Stimulated activated CD4-positive, alpha-beta T cell treated with anti-CD3 and anti-CD28 coated beads, Interleukin-4, amount 100 ng/mL, for 48 hours (primary cell): ENCODE results near the gene KLHL35.

Source experiments
- DNase-seq, 2 donors: peaks; one replicate each; pipeline ENCODE4 v3.0.0-alpha.2; 2020; ENCODE audit warnings: low read depth in 2 of 2

Gene KLHL35

GRCh38 chr11:75440960-75441803 is 8.2 kb upstream of the KLHL35 start:
- DNase-seq: no peak

DNA sequence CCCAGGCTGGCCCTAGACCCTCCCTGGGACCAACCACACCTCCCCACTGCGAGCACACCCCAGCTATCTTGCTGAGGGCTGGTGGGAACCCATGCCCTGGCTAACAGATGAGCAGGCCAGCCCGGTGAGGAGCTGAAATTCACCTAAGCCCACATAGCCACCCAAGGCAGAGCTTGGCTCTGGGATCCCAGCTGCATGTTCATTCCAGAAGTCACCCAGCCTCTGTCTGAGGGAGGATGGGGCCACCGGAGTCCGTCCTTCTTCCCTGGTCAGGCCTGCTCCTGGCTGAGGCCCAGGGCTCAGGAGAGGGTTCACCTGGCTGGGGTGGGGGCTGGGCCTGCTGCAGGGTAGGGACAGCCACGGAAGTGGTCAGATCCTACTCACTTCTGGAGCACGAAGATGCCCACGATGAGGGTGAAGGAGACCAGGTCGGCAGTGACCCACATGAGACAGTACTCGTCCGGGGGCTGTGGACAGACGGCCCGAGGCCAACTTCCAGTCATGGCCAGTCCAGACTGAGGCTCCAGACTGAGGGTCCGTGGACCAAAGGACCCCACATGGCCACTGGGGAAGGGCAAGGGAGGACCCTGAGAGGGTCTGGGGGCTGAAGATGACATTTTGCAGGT is 6.6 kb upstream of the KLHL35 start:
- no peak for DNase-seq

GRCh38 chr11:75439026-75439425 is 6.0 kb upstream of the KLHL35 start:
- no peak for DNase-seq

DNA sequence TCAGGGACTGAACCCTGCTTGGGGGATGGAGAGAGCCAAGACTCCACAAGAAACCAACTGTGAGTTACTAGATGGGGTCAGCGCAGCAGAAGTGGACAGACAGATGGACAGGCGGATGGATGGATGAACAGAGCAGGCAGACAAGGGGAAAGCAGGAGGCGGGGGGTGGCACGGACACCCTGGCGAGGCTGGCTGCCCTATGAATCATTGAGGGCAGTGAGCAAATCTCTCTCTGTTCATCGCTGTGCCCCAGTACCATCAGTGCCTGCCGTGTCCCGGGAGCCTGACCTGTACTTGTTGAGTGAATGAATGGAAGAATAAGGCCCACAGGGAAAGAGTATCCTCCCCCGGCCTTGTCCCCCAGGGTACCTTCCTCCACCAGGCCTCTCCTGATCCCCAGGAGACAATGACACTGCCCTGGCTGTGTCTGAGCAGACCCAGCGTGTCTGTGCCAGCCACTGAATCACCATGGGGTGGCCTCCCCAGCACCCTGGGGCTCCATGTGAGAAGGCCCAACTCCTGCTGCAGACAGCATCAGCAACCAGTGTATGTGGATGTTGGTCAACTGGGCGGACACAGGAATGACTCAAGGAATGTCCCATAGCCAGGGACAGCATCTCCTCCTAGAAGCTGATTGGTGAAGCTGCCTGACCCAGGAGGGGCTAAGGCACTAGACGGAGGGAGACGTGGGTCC is 5.1 kb upstream of the KLHL35 start:
- no peak for DNase-seq

DNA sequence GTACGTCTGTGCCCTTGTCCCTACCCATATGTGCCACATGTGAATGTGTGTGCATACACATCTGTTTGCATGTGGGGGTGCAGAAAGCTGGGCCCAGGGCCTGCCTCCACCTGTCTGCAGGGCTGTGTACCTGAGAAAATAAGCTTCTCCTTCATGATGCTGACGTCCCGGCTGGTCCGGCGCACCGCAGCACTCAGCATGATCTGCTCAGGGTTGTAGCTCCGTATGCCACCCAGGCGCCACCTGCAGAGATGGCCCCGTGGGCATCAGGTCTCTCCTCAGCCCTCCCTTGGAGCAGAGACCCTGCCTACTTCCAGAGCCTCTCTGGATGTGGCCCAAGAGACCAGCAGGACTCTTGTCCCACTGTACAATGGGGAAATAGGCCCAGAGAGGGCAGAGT is 3.8 kb upstream of the KLHL35 start:
- no peak for DNase-seq

DNA sequence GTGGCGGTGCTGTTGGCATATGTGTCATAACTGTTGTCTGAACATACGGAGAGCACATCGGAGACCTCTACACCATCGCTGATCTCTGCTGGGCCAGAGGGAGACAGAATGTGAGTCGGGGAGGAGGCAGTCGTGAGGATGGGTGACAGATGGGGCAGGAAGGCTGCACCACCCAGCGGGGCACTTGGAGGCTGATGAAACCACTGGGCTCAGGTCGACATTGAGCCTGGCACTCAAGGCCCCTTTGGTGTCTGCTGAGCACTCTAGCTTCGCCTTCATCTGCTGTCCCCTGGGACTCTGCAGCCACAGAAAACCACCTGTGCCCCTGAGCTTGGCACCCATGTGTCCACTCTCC is 2.5 kb upstream of the KLHL35 start:
- no peak for DNase-seq

DNA sequence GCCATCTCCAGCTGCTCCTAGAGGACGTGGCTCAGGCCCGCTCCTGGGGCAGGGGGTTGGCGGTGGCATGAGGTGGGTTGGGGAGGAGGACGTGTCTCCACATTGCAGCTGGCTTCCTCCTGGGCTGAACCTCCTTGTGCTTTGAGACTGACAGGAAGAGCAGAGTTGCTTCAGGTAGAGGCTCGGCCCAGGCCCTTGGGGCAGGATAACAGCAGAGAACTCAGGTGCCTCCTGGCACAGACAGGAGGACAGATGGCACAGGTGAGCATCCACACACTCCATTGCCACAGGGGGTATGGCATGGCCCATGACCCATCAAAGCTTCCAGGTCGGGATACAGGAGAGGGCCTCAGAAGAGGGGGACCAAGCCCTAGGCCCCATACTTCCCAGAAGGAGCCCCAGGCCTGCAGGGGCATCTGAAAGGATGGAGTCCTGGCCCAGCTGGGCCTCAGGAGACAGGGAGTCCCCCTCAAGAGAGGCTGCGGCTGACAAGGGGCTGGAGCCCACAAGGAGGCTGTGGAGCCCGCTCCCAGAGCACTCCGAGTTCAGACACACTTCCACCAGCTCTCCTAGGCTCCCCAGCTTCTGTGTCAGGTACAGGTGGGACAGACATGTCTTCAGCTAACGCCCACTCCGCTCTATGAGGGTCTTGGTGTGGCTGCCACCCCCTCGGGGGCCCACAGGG is 2.0 kb upstream of the KLHL35 start:
- DNase-seq: no peak

DNA sequence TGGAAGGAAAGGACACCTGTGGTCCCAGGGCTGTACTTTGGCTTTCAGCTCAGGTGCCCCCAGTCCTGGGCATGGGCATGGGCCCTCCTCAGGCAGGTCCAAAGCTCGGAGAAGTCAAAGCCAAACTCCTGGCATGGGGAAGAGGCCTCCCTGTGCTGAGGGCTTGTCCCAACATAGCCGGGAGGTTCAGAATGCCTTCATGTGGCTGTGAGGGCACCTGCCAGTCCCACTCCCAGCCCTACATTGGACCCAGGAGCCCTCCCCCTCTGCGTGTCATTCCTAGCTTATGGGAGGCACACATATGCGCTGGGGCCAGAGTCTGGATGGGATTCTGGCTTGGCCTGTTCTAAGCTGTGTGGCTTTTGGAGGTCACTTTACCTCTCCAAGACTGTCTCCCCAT is 1.0 kb upstream of the KLHL35 start:
- DNase-seq: no peak

DNA sequence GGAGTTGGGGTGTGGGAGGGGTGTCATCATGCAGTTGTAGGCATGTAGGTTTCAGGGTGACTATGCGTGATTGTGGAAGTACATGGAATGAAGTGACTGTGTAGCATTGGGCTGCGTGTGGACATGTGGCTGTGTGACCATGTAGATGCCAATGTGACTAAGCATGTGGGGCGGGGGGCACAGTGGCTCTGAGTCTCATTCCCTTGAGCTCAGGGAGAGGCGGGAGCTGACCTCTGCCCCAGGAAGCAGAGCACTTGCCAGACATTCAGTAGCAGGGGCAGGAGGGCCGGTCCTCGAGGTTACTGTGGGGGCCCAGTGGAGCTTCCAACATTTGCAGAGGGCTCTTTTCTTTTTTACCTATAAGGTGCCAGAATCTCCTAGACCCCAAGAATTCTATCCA is 440 bp upstream of the KLHL35 start:
- DNase-seq: no peak

DNA sequence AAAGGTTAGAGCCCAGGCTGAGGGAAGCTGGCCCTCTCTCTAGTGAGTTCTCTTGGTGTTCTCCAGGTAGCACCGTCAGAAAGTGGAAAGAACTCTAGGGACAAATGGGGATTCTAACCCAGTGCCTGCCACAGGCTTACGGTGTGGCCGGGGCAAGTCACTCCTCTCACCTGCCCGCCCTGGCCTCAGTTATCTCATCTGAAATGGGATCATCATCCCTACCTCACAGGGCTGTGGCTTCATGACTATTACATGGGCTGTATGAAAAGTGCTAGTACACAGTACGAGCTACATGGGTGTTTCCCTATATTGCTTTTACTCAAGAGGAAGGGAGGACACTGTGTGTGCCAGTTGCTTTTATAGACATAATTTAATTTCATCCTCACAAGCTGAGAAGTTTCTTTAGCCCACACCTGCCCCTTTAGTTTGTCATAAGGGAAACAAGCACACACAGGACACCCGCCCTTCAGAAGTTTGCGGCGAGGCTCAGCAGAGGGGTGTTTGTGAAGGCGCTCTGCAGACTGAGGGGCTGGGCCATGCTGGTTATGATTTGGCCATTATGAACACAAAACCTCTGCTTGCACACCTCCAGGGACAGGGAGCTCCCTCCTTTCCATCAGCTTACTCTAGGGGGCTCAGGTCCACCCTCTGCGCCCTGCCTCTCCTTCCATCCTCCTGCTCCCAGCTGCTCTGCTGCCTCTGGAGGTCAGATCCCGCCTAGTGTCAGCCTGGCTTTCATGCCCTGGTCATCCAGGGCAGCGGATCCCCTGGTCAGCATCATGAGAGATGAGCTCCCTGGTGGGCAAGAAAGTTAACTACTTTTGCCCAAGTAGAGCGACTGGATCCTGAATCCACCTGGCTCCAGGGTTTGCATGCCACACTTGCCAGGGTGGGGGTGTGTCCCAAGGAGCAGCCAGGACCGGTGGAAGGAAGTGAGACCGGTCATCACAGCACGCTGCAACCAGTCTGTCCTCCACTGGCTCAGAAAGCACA is 1.2 kb downstream of the KLHL35 start:
- DNase-seq: no peak

DNA sequence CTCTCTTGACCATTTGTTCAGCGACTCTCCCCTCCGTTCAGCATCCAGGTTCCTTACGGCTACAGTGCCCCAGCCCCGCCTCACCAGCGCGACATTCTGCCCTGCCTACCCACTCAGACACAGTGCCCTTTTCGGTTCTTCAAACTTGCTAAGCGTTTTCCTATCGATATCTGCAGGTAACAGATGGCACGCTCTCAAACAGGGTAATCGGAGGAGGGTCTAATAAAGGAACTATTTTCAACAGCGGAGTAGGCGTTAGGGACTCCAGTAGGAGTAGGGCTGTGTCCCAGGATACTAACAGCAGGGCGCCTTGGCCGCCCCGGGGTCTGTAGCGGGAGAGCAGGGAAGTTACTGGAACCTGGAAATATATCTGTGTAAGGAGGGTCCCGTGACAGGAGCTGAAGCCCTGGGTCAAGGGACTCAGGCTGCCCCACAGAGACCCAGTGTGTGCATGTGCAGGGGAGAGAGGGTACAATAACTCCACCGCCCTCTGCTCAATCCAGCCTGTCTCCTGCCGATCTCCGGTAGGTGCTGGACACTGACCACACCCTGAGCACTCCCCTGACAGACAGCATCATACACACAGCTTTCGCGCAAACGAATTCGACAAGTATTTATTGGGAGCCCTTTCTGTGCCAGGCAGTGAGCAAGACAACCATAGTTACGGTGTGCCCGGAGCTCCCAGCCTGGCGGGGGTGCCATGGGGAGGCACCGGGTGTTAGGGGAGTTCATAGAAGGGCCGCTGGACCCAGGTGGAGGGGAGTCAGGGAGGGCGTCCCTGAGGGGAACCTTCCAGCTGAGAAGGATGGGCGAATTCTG is 2.1 kb downstream of the KLHL35 start:
- DNase-seq: no peak

DNA sequence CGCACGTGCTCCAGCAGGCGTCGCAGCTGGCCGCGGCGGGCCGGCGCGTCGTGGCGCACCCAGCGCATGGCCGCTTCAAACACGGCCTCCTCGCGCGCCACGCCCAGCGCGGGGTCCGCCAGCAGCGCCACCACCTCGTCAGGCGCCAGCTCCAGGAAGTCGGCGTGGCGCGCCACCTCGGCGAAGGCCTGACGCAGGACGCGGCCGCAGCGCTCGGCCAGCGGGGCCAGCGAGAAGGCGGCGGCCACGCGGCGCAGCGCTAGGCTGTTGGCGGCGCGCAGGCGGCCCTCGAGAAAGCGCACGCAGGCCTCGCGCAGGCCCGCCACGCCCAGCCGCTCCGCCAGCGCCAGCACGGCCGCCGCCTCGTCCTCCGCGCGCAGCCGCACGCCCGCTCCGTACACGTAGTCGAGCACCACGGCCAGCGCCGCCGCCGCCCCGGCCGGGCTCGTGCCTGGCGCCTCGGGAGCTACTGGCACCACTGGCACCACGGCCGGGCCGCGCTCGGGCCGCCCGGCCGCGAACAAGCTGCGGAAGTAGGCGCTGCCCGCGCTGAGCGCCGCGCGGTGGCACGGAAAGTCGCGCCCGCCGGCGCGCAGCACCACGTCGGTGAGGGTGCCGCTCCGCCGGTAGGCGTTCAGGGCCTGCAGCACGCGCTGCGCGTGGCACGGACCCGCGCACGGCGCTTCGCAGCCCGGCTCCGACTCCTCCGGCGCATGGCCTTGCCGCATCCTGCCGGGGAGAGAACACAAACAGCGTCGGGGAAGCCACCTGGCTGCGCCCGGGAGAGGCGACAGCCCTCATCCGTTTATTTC is 2.9 kb downstream of the KLHL35 start:
- peak; percentile 52 to 55 for DNase-seq

DNA sequence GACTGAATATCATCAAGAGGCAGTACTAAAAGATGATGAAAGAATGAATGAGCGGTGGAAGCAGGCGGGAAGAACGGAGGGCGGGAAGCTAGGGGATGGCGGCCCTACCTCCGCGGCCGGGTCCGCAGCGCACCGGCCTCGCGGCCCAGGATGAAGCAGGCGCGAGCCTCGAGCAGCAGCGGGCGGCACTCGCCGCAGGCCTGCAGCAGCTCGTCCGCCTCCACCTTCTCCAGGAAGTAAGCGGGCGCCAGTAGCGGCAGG is 3.4 kb downstream of the KLHL35 start:
- no peak for DNase-seq

DNA sequence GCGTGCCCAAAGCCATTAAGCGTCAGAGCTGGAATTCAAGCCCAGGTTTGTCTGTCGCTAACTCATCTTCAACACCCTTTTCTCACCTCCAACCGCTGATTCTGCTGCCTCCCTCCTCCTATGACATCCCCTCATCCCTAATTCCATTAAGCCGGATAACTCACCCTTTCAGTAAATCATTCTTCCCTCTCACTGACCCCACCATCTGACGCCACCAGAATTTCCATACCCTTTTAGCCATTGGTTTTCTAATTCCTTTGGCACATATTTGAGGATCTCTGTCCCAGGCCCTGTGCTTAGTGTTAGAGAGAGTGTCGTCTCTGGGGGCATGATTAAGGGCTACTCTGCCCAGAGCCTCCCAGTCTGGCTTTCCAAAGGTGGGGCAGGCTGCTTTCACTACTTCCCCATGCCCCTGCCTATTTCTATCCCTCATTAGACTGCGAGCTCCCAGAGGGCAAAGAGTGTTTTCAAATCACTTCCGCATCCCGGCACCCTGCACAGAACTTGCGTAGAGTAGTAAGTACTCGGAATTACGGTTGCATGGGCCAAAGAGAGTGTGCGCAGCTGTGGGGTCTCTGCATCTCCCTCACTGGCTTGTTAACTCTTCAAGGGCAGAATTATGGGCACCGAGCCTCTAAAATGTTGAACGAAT is 3.9 kb downstream of the KLHL35 start:
- no peak for DNase-seq

- DNase-seq: peak; percentile 47 to 63
Observed at GRCh38 chr11:75428281-75428724, 4.7 kb downstream of the KLHL35 start.

- no peak for DNase-seq
Observed at GRCh38 chr11:75427181-75427580, 5.8 kb downstream of the KLHL35 start.

- DNase-seq: no peak
Observed at GRCh38 chr11:75426720-75427086, 6.3 kb downstream of the KLHL35 start.

DNA sequence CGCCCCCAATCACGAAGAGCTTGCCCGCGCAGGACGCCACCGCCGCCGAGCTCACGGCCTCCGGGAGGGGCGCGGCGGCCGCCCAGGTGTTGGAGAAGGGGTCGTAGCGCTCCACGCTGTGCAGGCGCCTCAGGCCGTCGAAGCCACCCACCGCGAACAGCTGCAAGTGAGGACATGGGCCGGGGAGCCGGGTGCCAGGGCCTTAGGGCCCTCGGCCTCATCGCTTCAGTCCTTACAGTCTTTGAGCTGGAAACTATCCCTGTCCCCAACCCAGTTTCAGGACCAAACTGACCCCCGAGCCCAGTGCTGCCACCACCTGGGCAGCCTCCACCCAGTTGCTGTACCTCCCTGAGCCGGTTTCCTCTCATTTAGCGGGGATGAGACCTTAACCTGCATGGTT is 7.6 kb downstream of the KLHL35 start:
- no peak for DNase-seq

GRCh38 chr11:75424396-75424795 is 8.6 kb downstream of the KLHL35 start:
- DNase-seq: no peak
